Measurements from ENCODE around the gene ATP8B1. TPM values are rescaled to one million over a fixed set of nuclear protein-coding genes. Genes with fewer than 3 reads are reported as not detected.
A peak's percentile ranks its signal among the peaks of the same experiment; 100 is the strongest.
"Not testable (repeated sequence)": the region's sequence is repeated elsewhere in the genome, so short reads cannot be mapped to it uniquely, and the experiment has no call there.

The ATP8B1 gene
- total RNA-seq, 4 donors from 2014 or later, result 1.6 to 4.2 (median 2.6) TPM

GRCh38 chr18:57743008-57743407 lies 60.1 kb downstream of the ATP8B1 start:
- no peak overlapping the region for H3K4me3 ChIP-seq
- H3K27ac ChIP-seq, result peak overlapping the region in 2 of 4 donors; percentile 31 to 52
- no peaks in the 10 kb centered on the region for H3K36me3 ChIP-seq
- ATAC-seq (no peak), DNase-seq (no peak)
- no peaks in the 10 kb centered on the region for H3K27me3 ChIP-seq
- TF ChIP-seq CTCF (IDR thresholded peaks at IDR 0.05 in 4 of 5, conservative IDR thresholded peaks at IDR 0.05 in 1 of 5), result no peak
- TF ChIP-seq POLR2A (IDR thresholded peaks at IDR 0.05), result no peak
- in situ Hi-C loops (cut with MboI; ENCODE audit: low sequenced_read_pairs in 4 of 4), result no loop called here
- H3K4me1 ChIP-seq, result peaks cover 19 to 20% of the 10 kb centered on the region in 2 donors
- intact Hi-C loops (cut with DNase I; ENCODE audit: low total_unique reads), result no loop called here
- H3K9me3 ChIP-seq, result peaks cover 0 to 6% (median 0%) of the 10 kb centered on the region in 3 donors

GRCh38 chr18:57741273-57741672 lies 61.8 kb downstream of the ATP8B1 start:
- no peak for TF ChIP-seq CTCF (IDR thresholded peaks at IDR 0.05 in 4 of 5, conservative IDR thresholded peaks at IDR 0.05 in 1 of 5)
- TF ChIP-seq POLR2A (IDR thresholded peaks at IDR 0.05), result no peak
- Histone ChIP-seq H3K9me3 (peaks cover 0 to 6% (median 0%) of the 10 kb centered on the region in 3 donors), H3K4me1 (peaks cover 10 to 15% of the 10 kb centered on the region in 2 donors), H3K4me3 (no peak overlapping the region), H3K36me3 (no peaks in the 10 kb centered on the region), H3K27me3 (no peaks in the 10 kb centered on the region), H3K27ac (no peak overlapping the region)
- in situ Hi-C loops (cut with MboI; ENCODE audit: low sequenced_read_pairs in 4 of 4) (no loop called here), intact Hi-C loops (cut with DNase I; ENCODE audit: low total_unique reads) (no loop called here)
- no peak for ATAC-seq
- no peak for DNase-seq

- Histone ChIP-seq H3K9me3 (peaks cover 0 to 6% (median 0%) of the 10 kb centered on the region in 3 donors), H3K36me3 (no peaks in the 10 kb centered on the region), H3K27ac (no peak overlapping the region), H3K4me3 (no peak overlapping the region), H3K4me1 (peaks cover 0 to 3% of the 10 kb centered on the region in 2 donors), H3K27me3 (no peaks in the 10 kb centered on the region)
- no peak for TF ChIP-seq POLR2A (IDR thresholded peaks at IDR 0.05)
- no peak for TF ChIP-seq CTCF (IDR thresholded peaks at IDR 0.05 in 4 of 5, conservative IDR thresholded peaks at IDR 0.05 in 1 of 5)
- DNase-seq (no peak), ATAC-seq (no peak)
- intact Hi-C loops (cut with DNase I; ENCODE audit: low total_unique reads) (no loop called here), in situ Hi-C loops (cut with MboI; ENCODE audit: low sequenced_read_pairs in 4 of 4) (no loop called here)
These were observed 65.0 kb downstream of the ATP8B1 start for GRCh38 chr18:57738078-57738477.

- H3K27me3 ChIP-seq, result no peaks in the 10 kb centered on the region
- no peak overlapping the region for H3K27ac ChIP-seq
- intact Hi-C loops (cut with DNase I; ENCODE audit: low total_unique reads), result no loop called here
- ATAC-seq, result peak; percentile 47 to 70
- no peak overlapping the region for H3K4me3 ChIP-seq
- in situ Hi-C loops (cut with MboI; ENCODE audit: low sequenced_read_pairs in 4 of 4), result no loop called here
- no peak for TF ChIP-seq CTCF (IDR thresholded peaks at IDR 0.05 in 4 of 5, conservative IDR thresholded peaks at IDR 0.05 in 1 of 5)
- no peak for TF ChIP-seq POLR2A (IDR thresholded peaks at IDR 0.05)
- peak; percentile 39 to 61 for DNase-seq
- H3K36me3 ChIP-seq, result no peaks in the 10 kb centered on the region
- peaks cover 0 to 6% (median 0%) of the 10 kb centered on the region in 3 donors for H3K9me3 ChIP-seq
- no peaks in the 10 kb centered on the region for H3K4me1 ChIP-seq
These were observed 65.6 kb downstream of the ATP8B1 start for GRCh38 chr18:57737400-57738060.

GRCh38 chr18:57735042-57735441 lies 68.1 kb downstream of the ATP8B1 start:
- intact Hi-C loops (cut with DNase I; ENCODE audit: low total_unique reads); in situ Hi-C loops (cut with MboI; ENCODE audit: low sequenced_read_pairs in 4 of 4); H3K36me3 ChIP-seq; ATAC-seq; DNase-seq; H3K9me3 ChIP-seq; H3K27ac ChIP-seq; H3K4me3 ChIP-seq; H3K4me1 ChIP-seq; H3K27me3 ChIP-seq: not testable (repeated sequence)

Measured in gastrocnemius medialis (tissue), 4 donors.